Smooth muscle cell (in vitro differentiated cells): ENCODE results near the gene EMILIN2. TPM values are rescaled to one million over a fixed set of nuclear protein-coding genes. Genes with fewer than 3 reads are reported as not detected.

Source experiments
- DNase-seq: peaks from one replicate; lab custom pipeline; 2025; ENCODE audit not compliant: unreplicated experiment; lab: John Stamatoyannopoulos, UW
- H2AFZ ChIP-seq: fragments of 200-600 bp; sonication (generic); 2 replicates; pipeline ENCODE4 v1.6.0; 2016; ENCODE audit warnings: antibody characterized with exemption, low read depth, mild to moderate bottlenecking
- H3F3A ChIP-seq: fragments of 200-600 bp; sonication (generic); 2 replicates; pipeline ENCODE4 v1.6.0; 2017; ENCODE audit warnings: antibody characterized with exemption, low read depth
- H3K27ac ChIP-seq: fragments of 200-600 bp; sonication (generic); 2 replicates; pipeline ENCODE4 v1.5.1; 2016; ENCODE audit warnings: low read depth, mild to moderate bottlenecking
- H3K27me3 ChIP-seq: fragments of 200-600 bp; sonication (generic); 2 replicates; pipeline ENCODE4 v1.6.1; 2016; ENCODE audit warnings: low read depth, mild to moderate bottlenecking
- H3K36me3 ChIP-seq: fragments of 200-600 bp; sonication (generic); 2 replicates; pipeline ENCODE4 v1.5.1; 2016; ENCODE audit warnings: low read depth
- H3K4me1 ChIP-seq: fragments of 200-600 bp; sonication (generic); 2 replicates; pipeline ENCODE4 v1.5.1; 2016; ENCODE audit warnings: low read depth
- H3K4me2 ChIP-seq: fragments of 200-600 bp; sonication (generic); 2 replicates; pipeline ENCODE4 v1.6.0; 2016; ENCODE audit warnings: mild to moderate bottlenecking
- H3K4me3 ChIP-seq: fragments of 200-600 bp; sonication (generic); 2 replicates; pipeline ENCODE4 v1.5.1; 2016; ENCODE audit warnings: mild to moderate bottlenecking
- H3K79me2 ChIP-seq: fragments of 200-600 bp; sonication (generic); 2 replicates; pipeline ENCODE4 v1.6.0; 2016; ENCODE audit warnings: low read depth, mild to moderate bottlenecking
- H3K9ac ChIP-seq: fragments of 200-600 bp; sonication (generic); 2 replicates; pipeline ENCODE4 v1.6.0; 2016; ENCODE audit warnings: low read depth
- H3K9me3 ChIP-seq: fragments of 200-600 bp; sonication (generic); replicated peaks from 2 replicates; pipeline ENCODE4 v1.5.1; 2016; ENCODE audit warnings: low read depth
- H4K20me1 ChIP-seq: fragments of 200-600 bp; sonication (generic); 2 replicates; pipeline ENCODE4 v1.6.0; 2016; ENCODE audit warnings: low read depth
- CTCF ChIP-seq: fragments of 200-600 bp; sonication (generic); IDR thresholded peaks from 2 replicates; pipeline ENCODE4 v1.5.1; 2017; ENCODE audit warnings: borderline replicate concordance, mild to moderate bottlenecking, antibody characterized with exemption; ENCODE audit not compliant: insufficient read depth, poor library complexity, severe bottlenecking
- WGBS: methylation state at CpG from one replicate; pipeline ENCODE4 v1.1.7; 2016; ENCODE audit warnings: low lambda C conversion rate; 5-methylcytosine and 5-hydroxymethylcytosine counted together
- polyA plus RNA-seq: library from polyadenylated mRNA; unstranded; fragments of >200 nt; fragmentation: Nextera tagmentation; extraction: Ambion mirVana; gene quantifications from 2 replicates; pipeline ENCODE4 v1.2.1, GENCODE V29; 2016
- total RNA-seq: library from RNA; depleted of rRNA; stranded (reverse); fragments of >200 nt; gene quantifications from 2 replicates; pipeline ENCODE4 v1.2.3, GENCODE V29; 2014

The EMILIN2 gene
- total and polyA plus RNA-seq, 2 experiments from 2014 or later = 6.5 to 22.9 TPM

- no peaks in the 10 kb centered on the region for H3K36me3 ChIP-seq
- H3K27ac ChIP-seq = no peak overlapping the region
- H3K4me2 ChIP-seq = no peak overlapping the region
- TF ChIP-seq CTCF = no peak
- H3K79me2 ChIP-seq = no peaks in the 10 kb centered on the region
- DNase-seq = no peak
- no peak overlapping the region for H3K4me3 ChIP-seq
- H2AFZ ChIP-seq = no peak overlapping the region
- no peaks in the 10 kb centered on the region for H3F3A ChIP-seq
- no peaks in the 10 kb centered on the region for H3K27me3 ChIP-seq
- peaks cover 5% of the 10 kb centered on the region for H3K4me1 ChIP-seq
- WGBS = 95% methylated on average over 5 of the region's 5 CpGs
- H4K20me1 ChIP-seq = no peaks in the 10 kb centered on the region
- no peak overlapping the region for H3K9ac ChIP-seq
- no peaks in the 10 kb centered on the region for H3K9me3 ChIP-seq
These were observed 43.8 kb downstream of the EMILIN2 start for GRCh38 chr18:2890606-2891005.

GRCh38 chr18:2891526-2892431 is 45.0 kb downstream of the EMILIN2 start:
- Histone ChIP-seq H3K9me3 (no peaks in the 10 kb centered on the region), H3K27ac (no peak overlapping the region), H2AFZ (no peak overlapping the region), H3K4me3 (no peak overlapping the region), H3K27me3 (no peaks in the 10 kb centered on the region), H3F3A (no peaks in the 10 kb centered on the region), H3K79me2 (no peaks in the 10 kb centered on the region), H3K36me3 (no peaks in the 10 kb centered on the region), H4K20me1 (no peaks in the 10 kb centered on the region), H3K4me2 (no peak overlapping the region), H3K9ac (no peak overlapping the region), H3K4me1 (peaks cover 6% of the 10 kb centered on the region)
- DNase-seq = no peak
- no peak for TF ChIP-seq CTCF
- WGBS = 93% methylated on average over 20 of the region's 20 CpGs

- no peak for DNase-seq
- Histone ChIP-seq H2AFZ (no peak overlapping the region), H3K4me3 (no peak overlapping the region), H3K4me1 (peaks cover 13% of the 10 kb centered on the region), H3K27ac (no peak overlapping the region), H3K79me2 (no peaks in the 10 kb centered on the region), H4K20me1 (no peaks in the 10 kb centered on the region), H3K27me3 (no peaks in the 10 kb centered on the region), H3K9ac (no peak overlapping the region), H3K4me2 (no peak overlapping the region), H3K36me3 (no peaks in the 10 kb centered on the region), H3F3A (no peaks in the 10 kb centered on the region), H3K9me3 (no peaks in the 10 kb centered on the region)
- 72% methylated on average over 4 of the region's 4 CpGs for whole genome bisulfite sequencing
- TF ChIP-seq CTCF = no peak
These were observed 46.2 kb downstream of the EMILIN2 start for GRCh38 chr18:2893056-2893455.

- no peak overlapping the region for H3K4me3 ChIP-seq
- DNase-seq = no peak
- H3F3A ChIP-seq = no peaks in the 10 kb centered on the region
- no peak overlapping the region for H3K4me2 ChIP-seq
- H3K9me3 ChIP-seq = no peaks in the 10 kb centered on the region
- 93% methylated on average over 5 of the region's 5 CpGs for WGBS
- no peak overlapping the region for H2AFZ ChIP-seq
- no peaks in the 10 kb centered on the region for H3K36me3 ChIP-seq
- H4K20me1 ChIP-seq = no peaks in the 10 kb centered on the region
- no peak overlapping the region for H3K9ac ChIP-seq
- no peaks in the 10 kb centered on the region for H3K79me2 ChIP-seq
- no peaks in the 10 kb centered on the region for H3K27me3 ChIP-seq
- no peak overlapping the region for H3K27ac ChIP-seq
- no peak for TF ChIP-seq CTCF
- peaks cover 13% of the 10 kb centered on the region for H3K4me1 ChIP-seq
These were observed 46.9 kb downstream of the EMILIN2 start for GRCh38 chr18:2893676-2894075.
